22Rv1 (cell line): Measurements from ENCODE around the gene TMEM178B.

Experiments
- ZFX ChIP-seq: fragments of 450-650 bp; IDR thresholded peaks from 2 replicates; pipeline ENCODE4 v1.6.1; 2017; ENCODE audit warnings: antibody characterized with exemption, borderline replicate concordance
- TF ChIP-seq, protein P1 (sequence below): fragments of 450-650 bp; IDR thresholded peaks from 2 replicates; pipeline ENCODE4 v1.5.1; 2017; ENCODE audit warnings: mild to moderate bottlenecking

DNA sequence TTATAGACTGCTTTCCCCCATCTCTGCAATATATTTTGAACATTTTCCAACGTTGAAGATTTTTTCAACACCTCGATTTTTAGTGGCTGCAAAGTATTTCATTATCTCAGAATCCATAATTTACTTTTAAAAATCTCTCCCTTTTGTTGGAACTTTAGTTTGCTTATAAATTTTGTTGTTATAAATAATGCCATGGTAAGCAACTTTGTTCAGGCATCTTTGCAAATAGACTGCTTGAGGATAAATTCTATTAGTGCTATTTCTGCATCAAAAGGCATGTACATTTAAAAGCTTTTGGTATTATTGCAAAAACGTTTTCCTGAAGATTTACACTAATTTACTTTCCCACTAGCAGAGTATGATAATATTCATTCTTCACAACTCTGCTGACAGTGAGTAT lies 79.4 kb downstream of the TMEM178B start:
- TF ChIP-seq, protein P1, sequence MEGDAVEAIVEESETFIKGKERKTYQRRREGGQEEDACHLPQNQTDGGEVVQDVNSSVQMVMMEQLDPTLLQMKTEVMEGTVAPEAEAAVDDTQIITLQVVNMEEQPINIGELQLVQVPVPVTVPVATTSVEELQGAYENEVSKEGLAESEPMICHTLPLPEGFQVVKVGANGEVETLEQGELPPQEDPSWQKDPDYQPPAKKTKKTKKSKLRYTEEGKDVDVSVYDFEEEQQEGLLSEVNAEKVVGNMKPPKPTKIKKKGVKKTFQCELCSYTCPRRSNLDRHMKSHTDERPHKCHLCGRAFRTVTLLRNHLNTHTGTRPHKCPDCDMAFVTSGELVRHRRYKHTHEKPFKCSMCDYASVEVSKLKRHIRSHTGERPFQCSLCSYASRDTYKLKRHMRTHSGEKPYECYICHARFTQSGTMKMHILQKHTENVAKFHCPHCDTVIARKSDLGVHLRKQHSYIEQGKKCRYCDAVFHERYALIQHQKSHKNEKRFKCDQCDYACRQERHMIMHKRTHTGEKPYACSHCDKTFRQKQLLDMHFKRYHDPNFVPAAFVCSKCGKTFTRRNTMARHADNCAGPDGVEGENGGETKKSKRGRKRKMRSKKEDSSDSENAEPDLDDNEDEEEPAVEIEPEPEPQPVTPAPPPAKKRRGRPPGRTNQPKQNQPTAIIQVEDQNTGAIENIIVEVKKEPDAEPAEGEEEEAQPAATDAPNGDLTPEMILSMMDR: no peak
- TF ChIP-seq ZFX: no peak
